Measurements from ENCODE around the gene NR2E3.

NR2E3 gene

GRCh38 chr15:71788646-71789579 is 21.4 kb upstream of the NR2E3 start:
- no peak for DNase-seq (ENCODE audit: extremely low spot score)
- no peak for TF ChIP-seq HDGF (IDR thresholded peaks at IDR 0.05; ENCODE audit: borderline replicate concordance)
- TF ChIP-seq LEF1 (IDR thresholded peaks at IDR 0.05; ENCODE audit: borderline replicate concordance) = no peak
- no peak for TF ChIP-seq ELF4 (IDR thresholded peaks at IDR 0.05)
- TF ChIP-seq TARDBP (IDR thresholded peaks at IDR 0.05) = no peak
- TF ChIP-seq FOXA1 (IDR thresholded peaks at IDR 0.05) = no peak
- TF ChIP-seq NFRKB (IDR thresholded peaks at IDR 0.05) = no peak
- TF ChIP-seq ZNF384 (IDR thresholded peaks at IDR 0.05) = no peak
- no peak for TF ChIP-seq SP1 (IDR thresholded peaks at IDR 0.05)
- TF ChIP-seq L3MBTL2 (conservative IDR thresholded peaks at IDR 0.05) = no peak
- TF ChIP-seq SUZ12 (IDR thresholded peaks at IDR 0.05) = no peak
- TF ChIP-seq ARNT (IDR thresholded peaks at IDR 0.05) = no peak
- no peak for TF ChIP-seq FOXK2 (IDR thresholded peaks at IDR 0.05)
- TF ChIP-seq PKNOX1 (IDR thresholded peaks at IDR 0.05) = no peak
- no peak for TF ChIP-seq CTBP1 (IDR thresholded peaks at IDR 0.05; ENCODE audit: borderline replicate concordance)
- no peak for TF ChIP-seq BHLHE40 (IDR thresholded peaks at IDR 0.05; ENCODE audit: borderline replicate concordance)
- CTCF ChIA-PET = interaction anchor here (0.9 kb wide), 1 partner anchor 45 kb away, joined by 3 read pairs; no protein-coding TSS in a partner anchor
- POLR2A ChIA-PET = no interaction called here

GRCh38 chr15:71789616-71790015 is 20.7 kb upstream of the NR2E3 start:
- POLR2A ChIA-PET = no interaction called here
- DNase-seq (ENCODE audit: extremely low spot score) = no peak
- no peak for TF ChIP-seq SUZ12 (IDR thresholded peaks at IDR 0.05)
- TF ChIP-seq CTBP1 (IDR thresholded peaks at IDR 0.05; ENCODE audit: borderline replicate concordance) = no peak
- TF ChIP-seq L3MBTL2 (conservative IDR thresholded peaks at IDR 0.05) = no peak
- TF ChIP-seq PKNOX1 (IDR thresholded peaks at IDR 0.05) = no peak
- TF ChIP-seq FOXM1 (IDR thresholded peaks at IDR 0.05; ENCODE audit: borderline replicate concordance) = no peak
- TF ChIP-seq FOXA1 (IDR thresholded peaks at IDR 0.05) = no peak
- no peak for TF ChIP-seq ARNT (IDR thresholded peaks at IDR 0.05)
- CTCF ChIA-PET = interaction anchor here (0.8 kb wide), 1 partner anchor 333 kb away, joined by 5 read pairs; no protein-coding TSS in a partner anchor

- CTCF ChIA-PET = interaction anchor here (0.7 to 1.4 kb wide), 3 partner anchors 11 to 687 kb away, joined by 4 to 10 read pairs (median 5); no protein-coding TSS in a partner anchor
- no peak for DNase-seq (ENCODE audit: extremely low spot score)
- POLR2A ChIA-PET = no interaction called here
- no peak for TF ChIP-seq FOXA1 (IDR thresholded peaks at IDR 0.05)
- TF ChIP-seq ZNF384 (IDR thresholded peaks at IDR 0.05) = no peak
- TF ChIP-seq ELF4 (IDR thresholded peaks at IDR 0.05) = no peak
- no peak for TF ChIP-seq PKNOX1 (IDR thresholded peaks at IDR 0.05)
- TF ChIP-seq HDGF (IDR thresholded peaks at IDR 0.05; ENCODE audit: borderline replicate concordance) = no peak
- no peak for TF ChIP-seq FOXM1 (IDR thresholded peaks at IDR 0.05; ENCODE audit: borderline replicate concordance)
- TF ChIP-seq SP1 (IDR thresholded peaks at IDR 0.05) = no peak
- no peak for TF ChIP-seq BHLHE40 (IDR thresholded peaks at IDR 0.05; ENCODE audit: borderline replicate concordance)
- no peak for TF ChIP-seq LEF1 (IDR thresholded peaks at IDR 0.05; ENCODE audit: borderline replicate concordance)
- no peak for TF ChIP-seq FOXK2 (IDR thresholded peaks at IDR 0.05)
- no peak for TF ChIP-seq ARNT (IDR thresholded peaks at IDR 0.05)
- no peak for TF ChIP-seq TARDBP (IDR thresholded peaks at IDR 0.05)
Observed at GRCh38 chr15:71790081-71790480, 20.3 kb upstream of the NR2E3 start.

GRCh38 chr15:71791975-71792374 is 18.4 kb upstream of the NR2E3 start:
- ChIA-PET CTCF (interaction anchor here (0.6 to 1.5 kb wide), 2 partner anchors 11 to 21 kb away, joined by 3 read pairs; no protein-coding TSS in a partner anchor), POLR2A (no interaction called here)
- no peak for DNase-seq (ENCODE audit: extremely low spot score)
- TF ChIP-seq L3MBTL2 (conservative IDR thresholded peaks at IDR 0.05) = no peak
- no peak for TF ChIP-seq HDGF (IDR thresholded peaks at IDR 0.05; ENCODE audit: borderline replicate concordance)
- no peak for TF ChIP-seq LEF1 (IDR thresholded peaks at IDR 0.05; ENCODE audit: borderline replicate concordance)
- TF ChIP-seq FOXK2 (IDR thresholded peaks at IDR 0.05) = no peak

- POLR2A ChIA-PET = no interaction called here
- no peak for DNase-seq (ENCODE audit: extremely low spot score)
- TF ChIP-seq FOXM1 (IDR thresholded peaks at IDR 0.05; ENCODE audit: borderline replicate concordance) (no peak), FOXK2 (IDR thresholded peaks at IDR 0.05) (no peak)
- CTCF ChIA-PET = interaction anchor here (1.5 kb wide), 1 partner anchor 12 kb away, joined by 3 read pairs; no protein-coding TSS in a partner anchor
Observed at GRCh38 chr15:71792521-71792920, 17.8 kb upstream of the NR2E3 start.

- no peak for DNase-seq (ENCODE audit: extremely low spot score)
- ChIA-PET POLR2A (interaction anchor here (0.6 kb wide), 1 partner anchor 352 kb away, joined by 3 read pairs; no protein-coding TSS in a partner anchor), CTCF (interaction anchor here (0.9 to 3.6 kb wide), 2 partner anchors 14 to 55 kb away, joined by 4 to 16 read pairs; no protein-coding TSS in a partner anchor)
- TF ChIP-seq SUZ12 (IDR thresholded peaks at IDR 0.05) (no peak), CTBP1 (IDR thresholded peaks at IDR 0.05; ENCODE audit: borderline replicate concordance) (no peak)
Observed at GRCh38 chr15:71798641-71799040, 11.7 kb upstream of the NR2E3 start.
